Stimulated activated CD4-positive, alpha-beta T cell treated with anti-CD3 and anti-CD28 coated beads, Interleukin-2, amount 100 ng/mL, for 48 hours (primary cell): ENCODE data around the gene CST1.
"Not testable (repeated sequence)": the region's sequence is repeated elsewhere in the genome, so short reads cannot be mapped to it uniquely, and the experiment has no call there.

ENCODE experiments used
- DNase-seq, 2 donors: peaks; one replicate each; pipeline ENCODE4 v3.0.0-alpha.2; 2020

The CST1 gene

GRCh38 chr20:23754731-23755130 is 4.0 kb upstream of the CST1 start:
- DNase-seq: no peak

DNA sequence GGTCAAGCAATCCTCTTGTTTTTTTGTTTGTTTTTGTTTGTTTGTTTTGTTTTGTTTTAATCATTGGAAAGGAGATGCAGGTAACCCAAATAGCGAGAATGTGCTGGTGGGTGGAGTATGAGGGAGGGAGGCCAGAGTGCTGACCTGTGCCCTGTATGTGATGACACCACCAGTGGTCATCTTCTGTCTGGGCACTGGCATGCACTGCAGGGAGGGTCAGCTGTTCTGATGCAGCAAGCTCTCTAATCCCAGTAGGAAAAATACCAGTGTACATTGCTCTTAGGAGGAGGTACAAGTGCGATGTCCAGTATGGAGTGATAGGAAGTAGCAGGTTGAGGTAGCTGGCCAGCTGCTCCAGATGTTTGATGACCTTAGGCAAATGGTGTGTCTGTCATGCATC is 2.9 kb upstream of the CST1 start:
- DNase-seq: no peak

DNA sequence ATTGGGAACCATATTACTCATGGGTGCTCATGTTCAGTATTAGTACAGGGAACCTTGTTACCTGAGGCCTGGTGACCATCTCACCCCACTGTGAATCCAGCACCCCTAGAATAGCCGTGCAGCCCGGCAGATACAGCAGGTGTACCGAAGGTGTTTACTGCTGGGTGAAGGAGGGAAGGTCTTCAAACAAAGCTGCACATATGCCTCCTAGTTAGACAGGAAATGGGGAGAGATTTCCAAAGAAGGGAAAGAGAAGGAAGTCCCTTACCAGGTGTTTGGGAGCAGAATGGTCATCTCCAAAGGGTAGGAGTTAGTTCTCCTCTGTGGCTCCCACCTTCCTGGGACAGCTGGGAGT is 2.4 kb upstream of the CST1 start:
- no peak for DNase-seq

- no peak for DNase-seq
Measured at GRCh38 chr20:23752481-23753193, 1.9 kb upstream of the CST1 start.

DNA sequence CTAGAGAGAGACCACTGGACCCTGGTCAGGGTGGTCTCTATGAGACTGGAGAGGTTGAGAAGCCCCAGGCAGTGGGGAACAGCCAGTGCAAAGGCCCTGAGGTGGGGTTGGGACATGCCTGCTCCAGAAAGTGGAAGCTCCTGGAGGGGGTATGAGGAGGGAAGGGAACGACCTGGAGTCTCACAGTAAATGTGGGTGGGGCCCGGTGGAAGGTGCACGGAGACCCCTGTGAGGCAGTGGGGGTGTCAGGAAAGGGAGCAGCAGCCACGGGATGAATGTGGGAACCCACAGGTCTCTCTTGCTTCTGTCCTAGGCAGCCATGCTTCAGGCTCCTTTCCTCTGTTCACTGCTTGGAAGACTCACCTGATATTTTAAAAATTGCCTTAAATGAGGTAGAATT is 1.3 kb upstream of the CST1 start:
- DNase-seq: no peak

- DNase-seq: no peak
Measured at GRCh38 chr20:23749746-23750145, 989 bp downstream of the CST1 start.

DNA sequence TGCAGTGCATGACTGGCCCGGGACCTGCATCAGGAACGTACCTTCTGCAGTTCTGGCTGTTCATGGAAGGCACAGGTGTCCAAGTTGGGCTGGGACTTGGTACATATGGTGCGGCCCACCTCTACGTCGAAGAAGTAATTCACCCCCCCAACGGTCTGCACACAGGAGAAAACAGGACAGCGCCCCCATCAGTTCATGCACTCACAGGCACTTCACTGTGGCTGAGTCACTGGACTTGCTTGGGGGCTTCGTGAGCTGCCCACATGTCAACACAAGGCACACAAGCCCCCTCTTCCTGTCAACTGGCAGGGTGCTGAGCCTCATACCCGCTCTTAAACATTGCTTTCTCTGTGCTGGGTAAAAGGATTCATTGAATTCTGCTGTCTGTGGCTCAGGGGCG is 1.8 kb downstream of the CST1 start:
- not testable (repeated sequence) for DNase-seq

DNA sequence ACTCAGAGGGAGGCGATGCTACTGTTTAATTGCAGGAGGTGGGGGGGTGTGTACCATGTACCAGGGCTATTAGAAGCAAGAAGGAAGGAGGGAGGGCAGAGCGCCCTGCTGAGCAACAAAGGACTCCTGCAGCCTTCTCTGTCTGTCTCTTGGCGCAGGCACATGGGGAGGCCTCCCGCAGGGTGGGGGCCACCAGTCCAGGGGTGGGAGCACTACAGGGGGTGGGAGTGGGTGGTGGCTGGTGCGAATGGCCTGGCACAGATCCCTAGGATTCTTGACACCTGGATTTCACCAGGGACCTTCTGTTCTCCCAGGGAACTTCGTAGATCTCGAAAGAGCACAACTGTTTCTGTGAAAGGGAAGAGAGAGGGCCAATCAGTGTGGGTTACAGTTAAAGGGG is 3.2 kb downstream of the CST1 start:
- DNase-seq: not testable (repeated sequence)

GRCh38 chr20:23747092-23747491 is 3.6 kb downstream of the CST1 start:
- not testable (repeated sequence) for DNase-seq

GRCh38 chr20:23746321-23746720 is 4.4 kb downstream of the CST1 start:
- DNase-seq: no peak

DNA sequence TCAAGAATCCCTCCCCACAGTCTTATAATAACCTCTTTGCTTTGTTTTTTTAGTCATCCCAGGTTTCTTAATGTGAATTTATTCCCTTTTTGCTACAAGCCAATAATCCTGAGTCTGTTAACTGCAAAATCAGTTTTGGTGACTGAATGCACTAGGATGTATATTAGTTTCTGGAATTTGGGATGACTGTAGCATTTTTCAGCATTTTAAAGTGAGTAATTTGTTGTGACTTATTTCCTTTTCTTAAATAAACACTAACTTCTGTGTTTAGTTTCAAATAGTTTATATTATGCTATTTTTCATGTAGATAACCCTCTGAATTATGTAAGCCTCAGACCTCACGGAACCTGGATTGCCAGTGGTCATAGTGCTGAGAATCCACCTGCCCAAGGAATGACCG is 5.5 kb downstream of the CST1 start:
- no peak for DNase-seq

DNA sequence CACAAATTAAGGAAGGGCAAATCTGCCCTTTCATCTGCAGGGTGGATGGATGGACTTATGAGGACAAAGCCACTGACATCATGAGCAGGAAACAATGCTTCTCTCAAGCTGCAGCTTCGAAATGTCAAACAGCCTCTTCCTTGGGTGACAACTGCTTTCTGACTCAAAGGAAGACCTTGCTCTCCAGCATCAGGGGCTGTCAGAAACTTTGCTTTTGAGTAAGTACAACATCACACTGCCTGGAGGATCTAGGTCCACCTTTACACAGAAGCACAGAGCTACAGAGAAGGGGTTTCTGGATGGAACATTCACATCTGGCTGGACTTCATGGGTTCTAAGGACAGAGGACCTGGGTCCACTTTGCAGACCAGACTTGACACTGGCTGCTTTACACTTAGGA is 5.9 kb downstream of the CST1 start:
- DNase-seq: no peak

- DNase-seq: not testable (repeated sequence)
Measured at GRCh38 chr20:23735391-23735790, 15.3 kb downstream of the CST1 start.

GRCh38 chr20:23734949-23735348 is 15.8 kb downstream of the CST1 start:
- DNase-seq: not testable (repeated sequence)

GRCh38 chr20:23734440-23734839 is 16.3 kb downstream of the CST1 start:
- not testable (repeated sequence) for DNase-seq

- no peak for DNase-seq
Measured at GRCh38 chr20:23727016-23727415, 23.7 kb downstream of the CST1 start.

GRCh38 chr20:23725102-23725501 is 25.6 kb downstream of the CST1 start:
- DNase-seq: no peak

DNA sequence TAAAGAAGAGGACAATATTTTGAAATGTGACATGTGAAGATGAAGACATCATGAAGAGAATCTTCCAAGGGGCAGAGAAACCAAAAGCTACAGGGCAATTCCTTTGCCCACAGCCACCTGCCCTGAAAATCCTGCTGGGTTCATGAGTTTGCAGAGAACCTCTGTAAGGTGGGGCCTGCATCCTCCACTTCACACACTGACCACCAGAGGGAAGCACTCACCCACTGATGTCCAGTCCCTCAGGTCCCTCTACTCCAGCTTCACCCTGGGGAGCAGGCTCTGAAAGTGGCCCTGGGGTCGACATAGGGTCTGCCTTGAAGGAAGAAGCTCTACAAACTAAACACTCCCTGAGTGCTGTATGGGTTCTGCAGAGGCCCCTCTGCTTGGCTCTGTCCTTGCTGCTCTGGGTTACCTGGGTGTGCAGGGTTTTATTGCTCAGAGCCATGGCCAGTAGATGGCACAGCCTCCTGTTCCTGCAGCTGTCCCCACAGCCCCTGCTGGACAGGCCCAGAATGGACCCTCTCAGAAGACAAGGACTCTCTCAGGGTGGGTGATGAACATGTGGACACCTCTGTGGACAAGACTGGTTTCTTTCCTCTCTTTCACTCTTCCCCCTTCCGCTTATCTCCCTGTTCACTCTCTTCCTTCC is 27.0 kb downstream of the CST1 start:
- DNase-seq: peak; percentile 1 to 24

DNA sequence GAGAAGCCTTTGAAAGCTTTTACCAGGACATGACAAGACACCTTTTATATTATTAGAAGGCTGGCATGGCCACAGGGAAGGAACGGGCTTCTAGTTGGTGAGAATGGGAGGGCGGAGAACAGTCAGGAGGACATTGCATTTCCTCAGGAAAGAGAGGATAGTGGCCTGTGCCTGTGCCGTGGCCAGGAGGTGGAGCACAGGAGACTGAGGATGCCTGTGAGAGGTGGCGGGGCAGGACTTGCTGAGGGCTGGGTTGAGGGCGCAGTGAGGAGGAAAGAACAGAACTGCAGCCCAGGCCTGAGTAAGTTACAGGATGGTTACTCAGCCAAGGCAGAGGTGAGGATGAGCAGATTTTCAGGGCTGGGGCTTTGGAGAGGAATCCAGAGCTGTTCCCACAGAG is 27.9 kb downstream of the CST1 start:
- not testable (repeated sequence) for DNase-seq

GRCh38 chr20:23721962-23722361 is 28.8 kb downstream of the CST1 start:
- DNase-seq: no peak

DNA sequence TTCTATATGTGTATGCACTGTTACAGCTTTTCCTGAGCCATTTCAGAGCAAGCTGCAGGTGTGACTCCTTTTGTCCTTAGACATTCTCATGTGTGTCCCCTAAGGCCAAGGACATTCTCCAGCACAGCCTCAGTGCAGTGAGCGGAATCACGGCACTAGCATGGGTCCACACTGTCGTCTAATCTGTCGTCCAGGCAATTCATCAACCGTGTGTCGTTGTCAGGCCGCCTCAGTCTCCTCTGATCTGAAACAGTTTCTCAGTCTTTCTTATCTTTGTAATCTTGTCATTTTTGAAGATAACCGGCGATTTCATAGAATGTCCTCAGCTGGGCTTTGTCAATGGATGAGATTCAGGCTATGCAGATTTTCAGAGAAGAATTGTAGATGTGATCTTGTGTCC is 31.4 kb downstream of the CST1 start:
- DNase-seq: not testable (repeated sequence)

- DNase-seq: not testable (repeated sequence)
Measured at GRCh38 chr20:23711778-23712177, 39.0 kb downstream of the CST1 start.

- no peak for DNase-seq
Measured at GRCh38 chr20:23710771-23711170, 40.0 kb downstream of the CST1 start.

- DNase-seq: no peak
Measured at GRCh38 chr20:23705895-23706294, 44.8 kb downstream of the CST1 start.

DNA sequence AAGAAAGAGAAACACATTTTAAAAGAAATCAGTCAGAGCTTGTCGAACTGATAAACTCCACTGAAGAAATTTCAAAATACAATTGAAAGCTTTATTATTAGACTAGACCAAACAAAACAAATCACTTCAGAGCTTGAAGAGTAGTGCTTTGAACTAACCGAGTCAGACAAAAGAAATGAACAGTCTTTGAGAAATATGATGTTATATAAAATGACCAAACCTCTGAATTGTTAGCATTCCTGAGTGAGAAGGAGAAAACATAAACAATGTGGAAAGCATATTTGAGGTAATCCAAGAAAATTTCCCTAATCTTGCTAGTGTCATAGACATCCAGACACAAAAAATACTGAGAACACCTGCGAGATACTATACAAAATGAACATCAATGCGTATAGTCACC is 48.7 kb downstream of the CST1 start:
- no peak for DNase-seq
